Measurements from ENCODE around the gene RPRD1A.
"Not testable (repeated sequence)": the region's sequence is repeated elsewhere in the genome, so short reads cannot be mapped to it uniquely, and the experiment has no call there.

The RPRD1A gene

DNA sequence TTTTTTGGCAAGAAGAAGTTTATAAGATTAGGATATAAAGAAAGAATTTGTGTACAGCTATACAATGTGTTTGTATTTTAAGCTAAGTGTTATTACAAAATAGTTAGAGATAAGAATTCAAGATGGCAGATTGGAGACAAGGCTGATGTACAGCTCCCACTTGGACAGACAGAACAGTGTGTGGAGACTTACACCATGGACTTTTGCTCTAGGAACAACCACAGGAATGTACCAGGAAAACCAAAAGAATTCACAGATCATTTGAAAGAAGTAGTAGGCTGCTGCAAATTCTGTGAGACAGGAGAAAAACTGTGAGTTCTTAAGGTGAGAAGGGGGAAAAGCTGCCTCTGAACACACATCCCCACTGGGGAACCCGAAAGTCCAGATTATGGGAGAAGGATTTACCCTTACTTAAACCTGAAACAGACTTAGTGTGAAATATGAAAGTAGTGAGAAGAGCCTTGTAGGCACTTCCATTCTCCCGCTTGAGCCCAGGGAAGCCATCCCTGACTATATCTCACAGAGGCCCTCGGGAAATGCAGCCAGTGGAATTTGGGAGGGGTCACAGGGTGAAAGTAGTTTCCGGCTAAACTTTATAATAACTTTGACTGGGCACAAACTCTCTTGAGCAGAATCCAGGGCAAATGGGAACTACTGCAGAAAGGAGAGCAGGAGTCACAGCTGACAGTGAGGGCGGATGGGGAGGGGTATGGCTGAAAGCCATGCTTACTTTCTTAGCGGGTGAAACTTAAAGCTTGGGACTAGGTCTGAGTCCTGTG is 11.6 kb upstream of the RPRD1A start:
- TF ChIP-seq CTCF (IDR thresholded peaks at IDR 0.05; ENCODE audit: insufficient read depth, low read depth, low read length, missing control alignments): no peak
- no peak for DNase-seq (ENCODE audit: low read depth)
- no peak overlapping the region for H3K4me3 ChIP-seq (ENCODE audit: low read length)

GRCh38 chr18:36077764-36078163 is 10.4 kb upstream of the RPRD1A start:
- DNase-seq (ENCODE audit: low read depth); H3K4me3 ChIP-seq (ENCODE audit: low read length): not testable (repeated sequence)

DNA sequence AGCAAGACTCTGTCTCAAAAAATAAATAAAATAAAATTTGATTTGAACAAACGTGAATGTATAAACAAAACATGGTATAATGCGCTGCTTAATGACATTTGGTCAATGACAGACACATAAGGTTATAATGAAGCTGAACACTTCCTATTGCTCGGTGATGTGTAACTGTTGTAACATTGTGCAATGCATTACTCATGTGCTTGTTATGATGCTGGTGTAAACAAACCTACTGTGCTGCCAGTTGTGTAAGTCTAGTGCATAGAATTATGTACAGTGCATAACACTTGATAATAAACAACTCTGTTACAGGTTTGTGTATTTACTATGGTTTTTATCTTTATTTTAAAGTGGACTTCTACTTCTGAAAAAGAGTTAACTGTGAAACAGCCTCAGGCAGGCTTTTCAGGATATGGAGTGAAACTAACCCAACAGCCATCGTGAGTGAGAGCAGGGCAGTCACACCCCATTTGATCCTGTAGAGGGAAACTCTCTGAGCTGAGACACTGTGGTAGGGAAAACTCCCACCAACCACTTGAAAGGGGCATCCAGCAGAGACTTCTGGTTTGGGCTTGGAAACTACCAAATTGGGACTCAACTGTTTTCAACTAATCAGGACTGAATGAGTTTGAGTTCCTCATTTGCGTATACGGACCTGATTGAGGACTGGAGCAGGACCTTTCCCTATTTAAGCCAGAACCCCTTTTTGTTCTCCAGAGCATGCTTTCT is 8.7 kb upstream of the RPRD1A start:
- H3K4me3 ChIP-seq (ENCODE audit: low read length): no peak overlapping the region
- TF ChIP-seq CTCF (IDR thresholded peaks at IDR 0.05; ENCODE audit: insufficient read depth, low read depth, low read length, missing control alignments): peak; percentile 2
- DNase-seq (ENCODE audit: low read depth): peak; percentile 95

DNA sequence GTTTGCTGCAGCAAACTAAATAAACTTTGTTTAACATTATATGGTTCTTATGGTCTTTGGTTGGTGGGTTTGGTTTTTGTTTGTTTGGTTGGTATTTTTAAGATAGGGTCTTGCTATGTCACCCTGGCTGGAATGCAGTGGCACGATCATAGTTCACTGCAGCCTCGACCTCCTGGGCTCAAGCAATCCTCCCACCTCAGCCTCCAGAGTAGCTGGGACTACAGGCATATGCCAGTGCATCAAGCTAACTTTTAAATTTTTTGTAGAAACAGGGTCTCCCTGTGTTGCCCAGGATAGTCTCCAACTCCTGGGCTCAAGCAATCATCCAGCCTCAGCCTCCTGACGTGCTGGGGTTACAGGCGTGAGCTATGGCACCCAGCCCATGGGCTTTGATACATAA is 7.1 kb upstream of the RPRD1A start:
- DNase-seq (ENCODE audit: low read depth): no peak
- no peak for TF ChIP-seq CTCF (IDR thresholded peaks at IDR 0.05; ENCODE audit: insufficient read depth, low read depth, low read length, missing control alignments)
- H3K4me3 ChIP-seq (ENCODE audit: low read length): no peak overlapping the region

DNA sequence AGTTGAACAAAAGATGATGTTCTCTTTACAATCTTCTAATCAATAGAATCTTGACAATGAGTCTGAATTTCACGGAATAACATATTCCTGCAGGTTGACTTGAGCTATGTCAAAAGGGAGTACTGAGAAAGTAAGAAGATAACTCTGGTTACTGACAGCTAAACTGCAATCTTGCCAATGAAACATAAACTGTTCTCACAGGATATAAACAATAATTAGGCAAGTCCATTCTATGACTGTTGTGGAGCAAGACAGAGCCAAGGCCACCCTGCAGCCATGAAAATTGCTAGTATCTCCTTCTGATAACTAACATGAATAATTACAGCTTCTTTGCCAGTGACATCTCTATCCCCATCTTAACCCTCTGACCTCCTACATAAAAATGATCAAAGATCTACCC is 6.3 kb upstream of the RPRD1A start:
- no peak for TF ChIP-seq CTCF (IDR thresholded peaks at IDR 0.05; ENCODE audit: insufficient read depth, low read depth, low read length, missing control alignments)
- no peak overlapping the region for H3K4me3 ChIP-seq (ENCODE audit: low read length)
- DNase-seq (ENCODE audit: low read depth): no peak

- DNase-seq (ENCODE audit: low read depth): peak; percentile 45
- H3K4me3 ChIP-seq (ENCODE audit: low read length): not testable (repeated sequence)
These were observed 5.0 kb upstream of the RPRD1A start for GRCh38 chr18:36072406-36072805.

DNA sequence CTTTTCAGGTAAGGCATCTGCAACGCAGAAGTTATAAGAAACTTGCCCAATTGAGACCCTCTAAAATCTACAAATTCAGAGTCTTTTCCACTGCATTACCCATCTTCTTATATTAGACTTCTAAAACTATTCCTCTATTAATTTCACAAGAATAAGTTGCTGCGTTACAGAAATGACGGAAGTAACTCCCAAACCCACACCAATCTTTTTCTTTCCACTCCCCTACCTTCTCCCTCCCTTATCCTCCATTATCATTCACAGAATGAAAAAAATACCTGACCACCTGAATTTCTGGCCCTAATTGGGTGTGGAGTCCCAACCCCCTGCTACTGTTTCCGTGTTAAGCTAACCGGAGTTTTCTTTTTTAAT is 689 bp downstream of the RPRD1A start:
- DNase-seq (ENCODE audit: low read depth): no peak
- H3K4me3 ChIP-seq (ENCODE audit: low read length): peak overlapping the region; percentile 98
- no peak for TF ChIP-seq CTCF (IDR thresholded peaks at IDR 0.05; ENCODE audit: insufficient read depth, low read depth, low read length, missing control alignments)

- no peak for TF ChIP-seq CTCF (IDR thresholded peaks at IDR 0.05; ENCODE audit: insufficient read depth, low read depth, low read length, missing control alignments)
- H3K4me3 ChIP-seq (ENCODE audit: low read length): peak overlapping the region; percentile 98
- no peak for DNase-seq (ENCODE audit: low read depth)
These were observed 1.4 kb downstream of the RPRD1A start for GRCh38 chr18:36066001-36066400.

DNA sequence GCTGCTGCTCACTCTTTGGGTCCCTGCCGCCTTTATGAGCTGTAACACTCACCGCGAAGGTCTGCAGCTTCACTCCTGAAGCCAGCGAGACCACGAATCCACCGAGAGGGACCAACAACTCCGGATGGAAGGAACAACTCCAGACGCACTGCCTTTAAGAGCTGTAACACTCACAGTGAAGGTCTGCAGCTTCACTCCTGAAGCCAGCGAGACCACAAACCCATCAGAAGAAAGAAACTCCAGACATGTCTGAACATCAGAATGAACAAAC is 2.6 kb downstream of the RPRD1A start:
- not testable (repeated sequence) for H3K4me3 ChIP-seq (ENCODE audit: low read length); DNase-seq (ENCODE audit: low read depth)

Data from epithelial cell of esophagus (primary cell).